Cardiac muscle cell (in vitro differentiated cells and primary cell): ENCODE data around the gene LRRC8C. TPM values are rescaled to one million over a fixed set of nuclear protein-coding genes. Genes with fewer than 3 reads are reported as not detected.

Experiments
- DNase-seq, 2 donors: peaks; one replicate each; pipeline versions ENCODE4 v3.0.0 to v3.0.0-alpha.2; 2010 to 2017; ENCODE audit warnings: low read depth in 1 of 2, low spot score in 1 of 2
- H3K27ac ChIP-seq: fragments of 200-600 bp; sonication (generic); 2 replicates; pipeline ENCODE4 v1.5.1; 2016
- H3K27me3 ChIP-seq: fragments of 200-600 bp; sonication (generic); 2 replicates; pipeline ENCODE4 v1.6.0; 2016; ENCODE audit warnings: control low read depth
- H3K36me3 ChIP-seq: fragments of 200-600 bp; sonication (generic); 2 replicates; pipeline ENCODE4 v1.5.1; 2016; ENCODE audit warnings: control low read depth
- H3K4me1 ChIP-seq: fragments of 200-600 bp; sonication (generic); 2 replicates; pipeline ENCODE4 v1.8.1; 2017; ENCODE audit warnings: low read depth, mild to moderate bottlenecking, mixed run types
- H3K4me3 ChIP-seq: fragments of 200-600 bp; sonication (generic); 2 replicates; pipeline ENCODE4 v1.5.1; 2016; ENCODE audit warnings: mild to moderate bottlenecking
- H3K9me3 ChIP-seq: fragments of 200-600 bp; sonication (generic); 2 replicates; pipeline ENCODE4 v1.5.1; 2017; ENCODE audit warnings: low read depth, mild to moderate bottlenecking, control low read depth
- CTCF ChIP-seq: IDR thresholded peaks from 2 replicates; pipeline ENCODE4 v1.5.1; 2012; ENCODE audit warnings: low read depth, mild to moderate bottlenecking, low read length
- polyA plus RNA-seq: library from polyadenylated mRNA; unstranded; fragments of >200 nt; fragmentation: Nextera tagmentation; extraction: Ambion mirVana; gene quantifications from 2 replicates; pipeline ENCODE4 v1.2.1, GENCODE V29; 2016
- total RNA-seq: library from RNA; depleted of rRNA; stranded (reverse); fragments of >200 nt; gene quantifications from 2 replicates; pipeline ENCODE4 v1.2.3, GENCODE V29; 2016

Gene LRRC8C
- total and polyA plus RNA-seq, 2 experiments from 2014 or later, result 2.3 to 4.3 TPM

- no peak for TF ChIP-seq CTCF
Observed at GRCh38 chr1:89705901-89706699, 73.2 kb downstream of the LRRC8C start.

GRCh38 chr1:89706700-89707012, 73.7 kb downstream of the LRRC8C start:
- H3K27ac ChIP-seq, result no peak overlapping the region
- no peaks in the 10 kb centered on the region for H3K27me3 ChIP-seq
- H3K4me3 ChIP-seq, result no peak overlapping the region
- no peak for TF ChIP-seq CTCF
- DNase-seq, result no peak
- no peaks in the 10 kb centered on the region for H3K9me3 ChIP-seq
- no peaks in the 10 kb centered on the region for H3K36me3 ChIP-seq
- peaks cover 14% of the 10 kb centered on the region for H3K4me1 ChIP-seq

More at GRCh38 chr1:89705901-89706699, 73.2 kb downstream of the LRRC8C start:
- DNase-seq, result no peak
- no peak overlapping the region for H3K4me3 ChIP-seq
- no peaks in the 10 kb centered on the region for H3K9me3 ChIP-seq
- H3K36me3 ChIP-seq, result no peaks in the 10 kb centered on the region
- no peak overlapping the region for H3K27ac ChIP-seq
- peaks cover 17% of the 10 kb centered on the region for H3K4me1 ChIP-seq
- H3K27me3 ChIP-seq, result no peaks in the 10 kb centered on the region

GRCh38 chr1:89708751-89709375, 75.9 kb downstream of the LRRC8C start:
- DNase-seq, result no peak

GRCh38 chr1:89710498-89711139, 77.7 kb downstream of the LRRC8C start:
- Histone ChIP-seq H3K9me3 (no peaks in the 10 kb centered on the region), H3K4me1 (peaks cover 4% of the 10 kb centered on the region), H3K27ac (no peak overlapping the region), H3K27me3 (no peaks in the 10 kb centered on the region), H3K36me3 (peaks cover 10% of the 10 kb centered on the region), H3K4me3 (no peak overlapping the region)
- no peak for DNase-seq
- TF ChIP-seq CTCF, result no peak

More at GRCh38 chr1:89708751-89709375, 75.9 kb downstream of the LRRC8C start:
- Histone ChIP-seq H3K9me3 (no peaks in the 10 kb centered on the region), H3K36me3 (peaks cover 10% of the 10 kb centered on the region), H3K4me3 (no peak overlapping the region), H3K27ac (no peak overlapping the region), H3K27me3 (no peaks in the 10 kb centered on the region), H3K4me1 (peaks cover 6% of the 10 kb centered on the region)
- TF ChIP-seq CTCF, result no peak

GRCh38 chr1:89711140-89711778, 78.3 kb downstream of the LRRC8C start:
- H3K27me3 ChIP-seq, result no peaks in the 10 kb centered on the region
- no peaks in the 10 kb centered on the region for H3K9me3 ChIP-seq
- DNase-seq, result no peak
- H3K27ac ChIP-seq, result no peak overlapping the region
- no peak overlapping the region for H3K4me3 ChIP-seq
- peaks cover 10% of the 10 kb centered on the region for H3K36me3 ChIP-seq
- no peaks in the 10 kb centered on the region for H3K4me1 ChIP-seq
- no peak for TF ChIP-seq CTCF
